Kidney (tissue), 22 donors: ENCODE data around the gene B3GALT2. TPM values are rescaled to one million over a fixed set of nuclear protein-coding genes. Genes with fewer than 3 reads are reported as not detected.
"Not testable (repeated sequence)": the region's sequence is repeated elsewhere in the genome, so short reads cannot be mapped to it uniquely, and the experiment has no call there.

Source experiments
- DNase-seq, 5 donors: peaks; one replicate each; pipeline ENCODE4 v3.0.0-alpha.2; 2013 to 2020
- FAIRE-seq: peaks from 2 replicates; lab custom pipeline; 2012; peaks lifted over from hg19 to GRCh38; lab: Jason Lieb, UNC
- H3K27ac ChIP-seq, 2 donors: one replicate each; pipeline ENCODE4 v1.7.0; 2013; ENCODE audit warnings: low read depth in 2 of 2, low read length in 2 of 2, inconsistent platforms in 1 of 2
- H3K27me3 ChIP-seq: one replicate; pipeline ENCODE4 v1.7.1; 2013; ENCODE audit warnings: low read length, inconsistent platforms; ENCODE audit not compliant: control insufficient read depth, insufficient read depth
- H3K36me3 ChIP-seq, 3 donors: one replicate each; pipeline versions ENCODE4 v1.7.0 to v1.7.1; 2013; ENCODE audit warnings: low read length in 3 of 3, control low read depth in 1 of 3, inconsistent platforms in 1 of 3; ENCODE audit not compliant: insufficient read depth in 3 of 3, control insufficient read depth in 2 of 3
- H3K4me1 ChIP-seq, 3 donors: one replicate each; pipeline versions ENCODE4 v1.7.0 to v1.7.1; 2013; ENCODE audit warnings: low read length in 3 of 3, inconsistent platforms in 1 of 3, low read depth in 1 of 3; ENCODE audit not compliant: control insufficient read depth in 2 of 3, insufficient read depth in 2 of 3
- H3K4me3 ChIP-seq, 3 donors: one replicate each; pipeline versions ENCODE4 v1.7.0 to v1.8.1; 2013; ENCODE audit warnings: low read length in 3 of 3, control low read depth in 1 of 3, inconsistent platforms in 1 of 3
- H3K9ac ChIP-seq, 3 donors: one replicate each; pipeline versions ENCODE4 v1.7.0 to v1.7.1; 2013; ENCODE audit warnings: low read length in 3 of 3, control low read depth in 1 of 3, inconsistent platforms in 1 of 3
- H3K9me3 ChIP-seq, 3 donors: one replicate each; pipeline versions ENCODE4 v1.7.0 to v1.7.1; 2013; ENCODE audit warnings: low read length in 3 of 3, control low read depth in 1 of 3, inconsistent platforms in 1 of 3; ENCODE audit not compliant: control insufficient read depth in 2 of 3, insufficient read depth in 1 of 3
- CTCF ChIP-seq: IDR thresholded peaks from 3 replicates; pipeline ENCODE4 v1.5.1; 2012; ENCODE audit warnings: mild to moderate bottlenecking, moderate library complexity, borderline replicate concordance; ENCODE audit not compliant: insufficient read depth; ENCODE audit errors: extremely low read depth
- intact Hi-C: fragments of 100-400 bp; cut with DNase I; formaldehyde crosslinking; loops from one replicate; pipeline ENCODE4 v1.11.1; 2022
- long read RNA-seq, 10 donors: library from polyadenylated mRNA in 1 of 10; unstranded in 1 of 10; transcript quantifications; one replicate each; pipeline ENCODE4 v2.0.0 and lab custom pipeline, GENCODE V29; 2021 to 2026
- polyA plus RNA-seq: library from polyadenylated mRNA; stranded (reverse); fragments of 350-450 nt; fragmentation: Illumina TruSeq; extraction: RNeasy Lipid Tissue Mini Kit (QIAGEN cat#74804); gene quantifications from one replicate; pipeline ENCODE4 v1.2.3, GENCODE V29; 2014; ENCODE audit warnings: low read depth, low replicate concordance; ENCODE audit not compliant: insufficient read depth
- total RNA-seq: library from RNA; stranded (reverse); fragmentation: NEBNext Ultra II Directional; extraction: Animal tissue kit (Norgen Biotek cat#: 25700); gene quantifications from one replicate; pipeline ENCODE4 v1.2.1, GENCODE V29; 2021
- donor health status: control.
- donor health status: control.
- donor health status: control.
- donor health status: control.
- donor health status: control.
- donor health status: DM: yes; HTN: yes; CAD: no.
- donor health status: Normal renal cell carcinoma (clear cell type).

The B3GALT2 gene
- total RNA-seq (0.25 TPM), polyA plus RNA-seq (2.2 TPM)
- long read RNA-seq, donor 1, partial matches to known transcripts, result 0 of 3 reads
- long read RNA-seq, donor 1, other reads (novel, unspliced or antisense), result 0 of 3 reads
- long read RNA-seq, donor 2, partial matches to known transcripts, result 12 of 21 reads
- long read RNA-seq, donor 2, other reads (novel, unspliced or antisense), result 5 of 21 reads
- long read RNA-seq, donor 3, transcript B3GALT2-201 (2 exons, 3,274 nt), result major isoform, 9 of 9 reads
- long read RNA-seq, donor 3, partial matches to known transcripts, result 0 of 9 reads
- long read RNA-seq, donor 3, other reads (novel, unspliced or antisense), result 0 of 9 reads
- long read RNA-seq, donor 4, partial matches to known transcripts, result 0 of 2 reads
- long read RNA-seq, donor 4, other reads (novel, unspliced or antisense), result 0 of 2 reads
- long read RNA-seq, donor 5, result 0 reads
- long read RNA-seq, donor 6, partial matches to known transcripts, result 0 of 2 reads
- long read RNA-seq, donor 6, other reads (novel, unspliced or antisense), result 0 of 2 reads
- long read RNA-seq, donor 7, result 0 reads
- long read RNA-seq, donor 8, transcript B3GALT2-201 (2 exons, 3,274 nt), result major isoform, 11 of 11 reads
- long read RNA-seq, donor 8, partial matches to known transcripts, result 0 of 11 reads
- long read RNA-seq, donor 8, other reads (novel, unspliced or antisense), result 0 of 11 reads
- long read RNA-seq, donor 9, result 0 reads
- long read RNA-seq, donor 10, partial matches to known transcripts, result 0 of 1 reads
- long read RNA-seq, donor 10, other reads (novel, unspliced or antisense), result 0 of 1 reads

- Histone ChIP-seq H3K9me3 (no peaks in the 10 kb centered on the region), H3K4me3 (peak within 1 kb of the TSS; percentile 10 to 69 (median 32)), H3K4me1 (peaks cover 0 to 8% (median 4%) of the 10 kb centered on the region in 3 donors), H3K27ac (no peak within 1 kb of the TSS), H3K27me3 (no peaks in the 10 kb centered on the region), H3K9ac (peak within 1 kb of the TSS in 1 of 3 donors; percentile 64), H3K36me3 (no peaks in the 10 kb centered on the region)
- DNase-seq (peak in 4 of 5 donors; percentile 38 to 84 (median 61)), FAIRE-seq (no peak)
- intact Hi-C loops, result no loop called here
- TF ChIP-seq CTCF, result no peak
These were observed at the start of gene B3GALT2 for GRCh38 chr1:193185901-193186731. Gene B3GALT2, minus strand, starts transcription at chr1:193186613. Its CDS starts 5,051 bp downstream, at chr1:193181562.

GRCh38 chr1:193234530-193234929 is 48.1 kb upstream of the B3GALT2 start:
- no peak for FAIRE-seq
- Histone ChIP-seq H3K4me1 (no peaks in the 10 kb centered on the region), H3K27ac (no peak overlapping the region), H3K9me3 (no peaks in the 10 kb centered on the region), H3K4me3 (no peak overlapping the region), H3K9ac (no peak overlapping the region), H3K27me3 (no peaks in the 10 kb centered on the region), H3K36me3 (peaks cover 0 to 7% (median 2%) of the 10 kb centered on the region in 3 donors)
- intact Hi-C loops, result no loop called here
- DNase-seq, result no peak
- no peak for TF ChIP-seq CTCF

GRCh38 chr1:193231146-193231545 is 44.7 kb upstream of the B3GALT2 start:
- H3K27ac ChIP-seq, DNase-seq, H3K4me3 ChIP-seq, H3K36me3 ChIP-seq, H3K9ac ChIP-seq, H3K27me3 ChIP-seq, H3K4me1 ChIP-seq, H3K9me3 ChIP-seq, intact Hi-C loops: not testable (repeated sequence)
- peak; percentile 50 for FAIRE-seq
